Chondrocyte (in vitro differentiated cells): Measurements from ENCODE around the gene ARMC9. TPM values are rescaled to one million over a fixed set of nuclear protein-coding genes. Genes with fewer than 3 reads are reported as not detected.

ENCODE experiments used
- DNase-seq: peaks from one replicate; pipeline ENCODE4 v3.0.0; 2021; ENCODE audit warnings: mixed read lengths, low spot score
- H3K27ac Mint-ChIP-seq: one replicate; pipeline ENCODE4 v1.8.0; 2021; ENCODE audit warnings: mild to moderate bottlenecking, moderate library complexity, mixed read lengths; ENCODE audit not compliant: unreplicated experiment
- H3K27me3 Mint-ChIP-seq: 2 replicates; pipeline ENCODE4 v1.8.0; 2021; ENCODE audit warnings: low read depth, mixed read lengths
- H3K36me3 Mint-ChIP-seq: 2 replicates; pipeline ENCODE4 v1.8.0; 2021; ENCODE audit warnings: low read depth, mixed read lengths
- H3K4me1 Mint-ChIP-seq: 2 replicates; pipeline ENCODE4 v1.8.0; 2021; ENCODE audit warnings: low read depth, mild to moderate bottlenecking, mixed read lengths
- H3K4me3 Mint-ChIP-seq: one replicate; pipeline ENCODE4 v1.8.0; 2021; ENCODE audit warnings: mild to moderate bottlenecking, moderate library complexity, mixed read lengths; ENCODE audit not compliant: unreplicated experiment
- H3K9me3 Mint-ChIP-seq: 2 replicates; pipeline ENCODE4 v1.8.0; 2021; ENCODE audit warnings: low read depth, mixed read lengths
- microRNA-seq: library from miRNA; unstranded; fragments of <30 nt; microRNA quantifications from one replicate; pipeline ENCODE4 v1.2.0, GENCODE V29; 2020; ENCODE audit warnings: borderline number of aligned reads
- total RNA-seq: library from RNA; stranded (reverse); gene quantifications from 3 replicates; pipeline ENCODE4 v1.2.1, GENCODE V29; 2021
- TF ChIP-seq, protein P1 (sequence below): fragments of 200-600 bp; sonication (generic); IDR thresholded peaks from 2 replicates; pipeline ENCODE4 v1.5.0; 2021; ENCODE audit warnings: antibody characterized with exemption, mild to moderate bottlenecking, moderate library complexity

The ARMC9 gene
- total RNA-seq, 1 donor from 2014 or later: 188 TPM

DNA sequence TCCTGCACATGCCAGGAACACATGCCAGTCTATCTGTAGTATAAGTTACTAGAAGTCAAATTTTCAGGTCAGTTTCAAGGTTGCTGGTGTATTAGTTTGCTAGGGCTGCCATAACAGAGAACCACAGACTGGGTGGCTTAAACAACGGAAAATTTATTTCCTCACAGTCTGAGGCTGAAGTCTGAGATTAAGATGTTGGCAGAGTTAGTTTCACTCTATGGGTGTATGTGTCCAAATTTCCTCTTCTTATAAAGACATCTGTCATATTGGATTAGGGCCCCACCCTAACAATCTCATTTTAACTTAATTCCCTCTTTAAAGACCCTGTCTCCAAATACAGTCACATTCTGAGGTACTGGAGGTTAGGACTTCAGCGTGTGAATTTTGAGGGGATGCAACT lies 223.6 kb downstream of the ARMC9 start:
- no peaks in the 10 kb centered on the region for H3K36me3 Mint-ChIP-seq
- no peak overlapping the region for H3K4me3 Mint-ChIP-seq
- TF ChIP-seq, protein P1, sequence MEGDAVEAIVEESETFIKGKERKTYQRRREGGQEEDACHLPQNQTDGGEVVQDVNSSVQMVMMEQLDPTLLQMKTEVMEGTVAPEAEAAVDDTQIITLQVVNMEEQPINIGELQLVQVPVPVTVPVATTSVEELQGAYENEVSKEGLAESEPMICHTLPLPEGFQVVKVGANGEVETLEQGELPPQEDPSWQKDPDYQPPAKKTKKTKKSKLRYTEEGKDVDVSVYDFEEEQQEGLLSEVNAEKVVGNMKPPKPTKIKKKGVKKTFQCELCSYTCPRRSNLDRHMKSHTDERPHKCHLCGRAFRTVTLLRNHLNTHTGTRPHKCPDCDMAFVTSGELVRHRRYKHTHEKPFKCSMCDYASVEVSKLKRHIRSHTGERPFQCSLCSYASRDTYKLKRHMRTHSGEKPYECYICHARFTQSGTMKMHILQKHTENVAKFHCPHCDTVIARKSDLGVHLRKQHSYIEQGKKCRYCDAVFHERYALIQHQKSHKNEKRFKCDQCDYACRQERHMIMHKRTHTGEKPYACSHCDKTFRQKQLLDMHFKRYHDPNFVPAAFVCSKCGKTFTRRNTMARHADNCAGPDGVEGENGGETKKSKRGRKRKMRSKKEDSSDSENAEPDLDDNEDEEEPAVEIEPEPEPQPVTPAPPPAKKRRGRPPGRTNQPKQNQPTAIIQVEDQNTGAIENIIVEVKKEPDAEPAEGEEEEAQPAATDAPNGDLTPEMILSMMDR: no peak
- H3K27ac Mint-ChIP-seq: no peak overlapping the region
- H3K4me1 Mint-ChIP-seq: no peaks in the 10 kb centered on the region
- H3K27me3 Mint-ChIP-seq: no peaks in the 10 kb centered on the region
- DNase-seq: no peak
- no peaks in the 10 kb centered on the region for H3K9me3 Mint-ChIP-seq

GRCh38 chr2:231423176-231423575 lies 224.7 kb downstream of the ARMC9 start:
- Mint-ChIP-seq H3K4me3 (no peak overlapping the region), H3K9me3 (no peaks in the 10 kb centered on the region), H3K27ac (no peak overlapping the region)

More at GRCh38 chr2:231423176-231423575, 224.7 kb downstream of the ARMC9 start:
- H3K27me3 Mint-ChIP-seq: no peaks in the 10 kb centered on the region
- TF ChIP-seq, protein P1: no peak
- no peak for DNase-seq
- H3K36me3 Mint-ChIP-seq: no peaks in the 10 kb centered on the region
- no peaks in the 10 kb centered on the region for H3K4me1 Mint-ChIP-seq

Small RNAs within 50 kb of the gene (microRNA-seq; reads per million reads assigned to microRNA genes)
- gene MIR4777: not detected

Other genes with a start within 250 kb of the ARMC9 start
- not detected in 3 replicates for gene SPATA3, start 202.5 kb upstream of the ARMC9 start, total RNA-seq
- 0.12 to 1.3 TPM (median 1.00 TPM) in 3 replicates for gene C2orf72, start 161.1 kb upstream of the ARMC9 start, total RNA-seq
- 105 to 142 TPM (median 108 TPM) in 3 replicates for gene PSMD1, start 141.8 kb upstream of the ARMC9 start, total RNA-seq
- gene HTR2B, start 73.6 kb upstream of the ARMC9 start, total RNA-seq: 0.69 to 0.85 TPM in 2 of 3 replicates, not detected in the other
- 1.7 to 1.9 TPM (median 1.8 TPM) in 3 replicates for gene B3GNT7, start 197.1 kb downstream of the ARMC9 start, total RNA-seq